Right ventricle myocardium inferior (tissue), 1 donor: ENCODE measurements around the gene ESAM. TPM values are rescaled to one million over a fixed set of nuclear protein-coding genes. Genes with fewer than 3 reads are reported as not detected.

Source experiments
- ATAC-seq: fragments of 200-7000 bp; cut with Tn5 transposase; one replicate; pipeline ENCODE4 v1.9.1; 2020; ENCODE audit warnings: mild to moderate bottlenecking, moderate library complexity
- DNase-seq: peaks from one replicate; pipeline ENCODE4 v3.0.0; 2021; ENCODE audit errors: missing footprints
- intact Hi-C: fragments of 100-400 bp; cut with DNase I; formaldehyde crosslinking; loops from one replicate; pipeline ENCODE4 v1.11.0; 2022
- total RNA-seq: library from RNA; stranded (reverse); fragmentation: NEBNext Ultra II Directional; extraction: Animal tissue kit (Norgen Biotek cat#: 25700); gene quantifications from one replicate; pipeline ENCODE4 v1.2.1, GENCODE V29; 2021
- donor health status: DM: no; HTN: yes; CAD: no; lungs with severe emphysema.

The ESAM gene
- total RNA-seq, 1 donor from 2014 or later, result 43.1 TPM

- no peak for ATAC-seq
- intact Hi-C loops, result no loop called here
- DNase-seq, result no peak
Observed at GRCh38 chr11:124743050-124743449, 19.0 kb downstream of the ESAM start.

- DNase-seq (no peak), ATAC-seq (no peak)
- intact Hi-C loops, result no loop called here
Observed at GRCh38 chr11:124742555-124742954, 19.5 kb downstream of the ESAM start.

DNA sequence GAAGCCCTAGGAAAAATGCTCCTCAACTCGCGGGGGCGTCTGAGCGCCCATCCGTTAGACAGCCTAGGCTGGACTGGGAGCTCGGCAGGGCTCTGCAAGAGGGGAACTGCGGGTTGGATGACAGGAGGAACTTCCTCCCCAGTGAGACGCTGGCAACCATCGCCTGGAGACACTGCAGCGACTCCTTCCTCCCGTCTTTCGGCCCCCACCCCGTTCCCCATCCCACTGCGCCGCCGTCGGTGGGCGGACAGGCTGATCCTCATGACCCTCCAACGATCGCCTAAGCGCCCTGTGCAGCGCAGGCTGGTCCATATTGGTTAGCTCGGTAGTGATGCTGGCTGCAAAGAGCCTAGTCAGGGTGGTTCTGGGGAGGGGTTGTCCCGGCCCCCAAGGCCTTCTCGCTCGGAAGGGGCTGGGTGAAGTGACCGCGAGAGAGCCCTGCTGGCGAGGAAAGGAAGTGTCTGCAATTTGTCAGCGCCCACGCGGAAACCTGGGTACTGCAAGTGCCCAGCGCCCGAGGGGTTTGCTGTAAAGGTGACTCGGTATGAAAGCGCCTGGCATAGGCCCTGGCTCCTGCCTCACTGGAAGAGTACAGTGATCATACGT lies 21.7 kb downstream of the ESAM start:
- peak; percentile 49 for ATAC-seq
- peak; percentile 81 for DNase-seq
- intact Hi-C loops, result no loop called here

GRCh38 chr11:124739479-124740276 lies 22.4 kb downstream of the ESAM start, which contains the start of gene NRGN:
NRGN (plus strand) TSS chr11:124739942; CDS start chr11:124740085, 143 bp downstream.
- ATAC-seq, result peak; percentile 99
- DNase-seq, result peak; percentile 95
- intact Hi-C loops, result no loop called here

DNA sequence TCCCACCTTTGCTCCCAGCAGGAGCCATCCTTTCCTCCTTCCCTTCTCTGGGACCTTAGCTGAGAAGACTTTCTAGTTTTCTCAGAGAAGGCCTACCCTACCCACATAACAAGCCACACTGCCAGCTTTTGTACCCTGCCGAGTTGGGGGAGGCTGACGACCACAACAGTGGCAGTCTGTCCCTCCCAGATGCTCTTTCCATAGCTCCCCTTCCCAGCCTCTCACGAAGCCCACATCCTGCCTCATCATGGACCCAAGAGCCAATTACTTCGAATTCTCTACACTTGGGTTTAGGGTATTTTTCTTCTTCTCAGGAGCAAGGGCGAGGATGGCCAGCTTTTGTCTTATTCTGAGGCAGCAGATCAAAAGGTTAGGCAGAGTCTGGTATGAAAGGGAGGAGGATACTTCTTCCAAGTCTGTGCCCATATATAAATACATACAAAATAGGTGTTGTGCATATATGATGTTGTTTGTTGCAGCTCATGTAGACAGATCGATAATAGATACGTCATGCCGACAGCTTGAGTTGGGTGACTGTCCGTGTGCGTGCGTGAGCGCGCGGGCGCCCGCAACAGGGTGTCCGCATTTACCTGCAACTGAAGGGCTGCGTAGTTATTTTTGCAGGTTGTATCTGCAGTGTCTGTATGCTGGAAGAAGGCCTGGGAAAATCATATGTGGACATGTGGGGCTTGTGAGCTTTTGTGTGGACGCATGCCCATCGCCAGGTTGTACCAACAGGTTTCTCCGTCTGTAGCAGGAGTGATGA lies 23.2 kb downstream of the ESAM start:
- DNase-seq, result no peak
- intact Hi-C loops, result no loop called here
- ATAC-seq, result no peak

GRCh38 chr11:124737638-124738305 lies 24.3 kb downstream of the ESAM start:
- DNase-seq (no peak), ATAC-seq (no peak)
- intact Hi-C loops, result no loop called here

GRCh38 chr11:124736736-124737135 lies 25.4 kb downstream of the ESAM start:
- no peak for DNase-seq
- no peak for ATAC-seq
- intact Hi-C loops, result no loop called here

DNA sequence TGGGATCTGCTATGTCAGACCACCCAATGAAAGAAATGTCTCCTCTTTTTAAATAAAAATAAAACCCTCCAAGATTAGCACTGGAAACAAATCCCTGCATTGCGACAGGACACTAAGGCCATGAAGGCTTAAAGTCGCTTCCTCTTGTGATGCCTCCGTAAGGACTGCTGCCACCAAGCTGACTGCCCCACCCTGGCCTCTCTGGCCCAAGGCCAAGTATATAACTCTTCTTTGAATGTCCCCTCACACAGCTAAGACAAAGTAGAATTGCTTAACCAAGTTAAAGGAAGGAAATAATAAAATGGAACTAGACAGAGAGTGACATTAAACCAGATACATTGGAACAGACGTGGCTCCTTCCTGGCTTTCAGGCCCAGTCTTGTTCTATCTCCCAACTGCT lies 29.9 kb downstream of the ESAM start:
- DNase-seq, result no peak
- ATAC-seq, result peak; percentile 74
- intact Hi-C loops, result no loop called here

DNA sequence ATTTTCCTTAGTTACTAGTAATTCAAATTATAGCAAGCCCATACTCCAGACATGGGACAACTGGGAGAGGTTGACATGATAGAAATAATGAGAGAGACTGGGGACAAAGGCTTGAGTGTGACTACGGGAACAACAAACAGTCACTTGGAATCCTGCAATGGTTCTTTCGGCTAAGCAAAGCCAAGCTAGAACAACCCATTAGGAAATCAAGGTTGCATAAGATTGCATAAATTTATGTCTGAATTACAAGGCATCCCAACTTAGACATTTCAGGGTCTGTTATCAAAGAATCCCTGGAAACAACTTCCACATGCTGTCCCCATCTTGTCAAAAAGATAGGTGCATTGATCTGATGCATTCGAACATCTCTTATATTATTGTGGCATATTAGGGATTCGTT lies 32.5 kb downstream of the ESAM start:
- ATAC-seq (no peak), DNase-seq (no peak)
- intact Hi-C loops, result no loop called here

GRCh38 chr11:124728134-124728533 lies 34.0 kb downstream of the ESAM start:
- DNase-seq (no peak), ATAC-seq (no peak)
- intact Hi-C loops, result no loop called here

- ATAC-seq, result no peak
- intact Hi-C loops, result no loop called here
- DNase-seq, result no peak
Observed at GRCh38 chr11:124727474-124727873, 34.6 kb downstream of the ESAM start.

GRCh38 chr11:124725719-124726105 lies 36.4 kb downstream of the ESAM start:
- intact Hi-C loops, result no loop called here
- ATAC-seq (no peak), DNase-seq (no peak)

DNA sequence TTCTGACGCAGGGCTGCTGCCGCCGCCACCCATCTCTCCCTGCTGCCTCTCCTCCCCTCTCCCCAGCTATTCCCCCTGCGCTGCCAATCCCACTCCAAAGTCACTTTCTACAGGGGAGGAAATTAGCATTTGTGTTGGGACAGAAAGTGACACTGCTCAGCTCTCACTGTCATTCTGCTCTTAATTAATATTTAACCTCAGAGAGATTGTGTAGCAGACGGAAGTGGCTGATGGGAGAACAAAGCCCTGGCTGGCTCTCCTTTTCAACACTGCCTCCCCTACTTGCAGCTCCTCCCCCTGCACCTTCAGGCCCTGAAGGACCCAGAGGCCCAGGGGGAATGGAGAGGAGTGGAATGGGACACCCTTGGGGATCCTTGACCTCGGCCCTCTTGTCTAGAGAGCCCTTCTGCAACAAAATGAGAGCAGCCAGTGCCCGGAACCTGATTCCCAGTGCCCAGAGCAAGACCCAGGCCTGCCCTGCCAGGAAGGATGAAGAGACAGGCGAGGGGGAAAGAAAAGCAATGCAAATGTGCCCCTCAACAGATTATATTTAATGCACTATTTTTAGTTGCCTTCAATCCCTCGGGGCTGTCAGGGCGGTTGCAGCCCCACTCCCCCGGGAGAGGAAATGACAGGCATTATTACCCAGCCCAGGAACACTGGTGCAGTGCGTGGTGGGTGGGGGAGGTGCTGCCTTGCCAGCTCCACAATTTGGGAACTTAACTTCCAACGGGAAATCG lies 36.9 kb downstream of the ESAM start:
- no peak for DNase-seq
- no peak for ATAC-seq
- intact Hi-C loops, result no loop called here

DNA sequence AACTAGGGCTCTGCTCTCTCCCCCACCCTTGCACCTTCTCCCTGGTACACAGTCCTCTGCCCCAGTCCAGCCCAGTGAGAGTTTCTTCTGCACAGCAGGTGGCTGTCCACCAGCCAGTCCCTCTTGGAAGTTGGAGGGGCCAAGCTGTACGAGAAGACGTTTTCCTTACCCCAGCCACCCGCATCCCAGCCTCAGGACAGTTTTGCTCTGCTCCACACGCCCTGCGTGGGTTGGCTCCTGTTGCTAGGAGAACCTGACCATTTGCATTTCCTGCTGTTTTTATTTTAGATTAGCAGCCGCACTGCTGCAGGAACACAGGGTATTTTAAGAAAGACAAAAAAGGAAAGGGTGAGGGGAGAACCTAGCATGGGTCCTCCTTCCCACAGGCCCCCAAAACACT lies 39.9 kb downstream of the ESAM start:
- no peak for DNase-seq
- no peak for ATAC-seq
- intact Hi-C loops, result no loop called here

GRCh38 chr11:124719534-124719933 lies 42.6 kb downstream of the ESAM start:
- intact Hi-C loops, result loop anchor here (5.0 kb wide), 1 partner anchor 42 kb away; no protein-coding TSS in a partner anchor
- DNase-seq (no peak), ATAC-seq (no peak)

- DNase-seq, result no peak
- no peak for ATAC-seq
- intact Hi-C loops, result loop anchor here (5.0 kb wide), 1 partner anchor 42 kb away; no protein-coding TSS in a partner anchor
Observed at GRCh38 chr11:124718801-124719200, 43.3 kb downstream of the ESAM start.

DNA sequence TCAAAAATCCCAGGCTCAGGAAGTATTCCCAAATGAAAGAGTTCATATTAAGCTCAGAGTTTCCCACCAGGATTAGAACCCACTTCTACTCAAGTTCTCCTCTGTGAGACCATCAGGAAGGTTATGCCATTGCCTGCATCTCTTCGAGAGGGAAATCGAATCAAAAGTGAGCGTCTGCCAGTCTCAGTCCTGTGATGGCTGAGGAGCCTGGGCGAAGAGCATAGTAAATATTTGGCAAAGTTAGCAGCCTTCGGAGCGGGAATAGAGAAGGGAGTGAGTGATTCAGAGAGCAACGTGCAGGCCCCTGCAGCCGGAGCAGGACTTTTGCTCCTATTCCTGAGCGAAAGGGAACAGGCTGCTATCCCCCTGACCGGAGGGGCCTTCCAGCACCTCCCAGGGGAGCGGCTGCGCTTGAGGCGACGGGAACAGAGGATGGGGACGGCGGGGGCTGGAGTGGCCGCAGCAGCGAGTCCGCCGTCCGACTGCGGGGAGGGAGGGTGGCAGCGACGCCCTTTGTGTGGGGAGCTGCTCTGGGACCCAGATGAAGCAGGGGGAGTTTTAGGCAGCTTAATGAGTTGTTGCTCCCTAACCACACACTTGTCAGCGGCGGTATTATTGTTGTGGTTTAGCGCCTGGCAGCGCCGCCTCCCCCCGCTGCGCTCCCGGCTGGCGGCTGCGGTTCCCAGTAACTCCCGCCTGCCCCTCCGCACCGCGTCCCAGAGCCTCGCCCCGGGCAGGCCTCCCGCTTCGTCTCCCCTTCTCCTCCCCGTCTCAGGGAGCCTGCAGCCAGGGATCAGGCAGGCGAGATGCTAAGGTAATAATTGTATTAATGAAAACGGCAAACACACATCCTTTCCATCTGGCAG lies 44.1 kb downstream of the ESAM start:
- intact Hi-C loops, result loop anchor here (5.0 kb wide), 1 partner anchor 41 kb away; no protein-coding TSS in a partner anchor
- peak; percentile 57 for ATAC-seq
- no peak for DNase-seq
